ENCODE measurements around the gene CA5A.
A peak's percentile ranks its signal among the peaks of the same experiment; 100 is the strongest.

Gene CA5A

DNA sequence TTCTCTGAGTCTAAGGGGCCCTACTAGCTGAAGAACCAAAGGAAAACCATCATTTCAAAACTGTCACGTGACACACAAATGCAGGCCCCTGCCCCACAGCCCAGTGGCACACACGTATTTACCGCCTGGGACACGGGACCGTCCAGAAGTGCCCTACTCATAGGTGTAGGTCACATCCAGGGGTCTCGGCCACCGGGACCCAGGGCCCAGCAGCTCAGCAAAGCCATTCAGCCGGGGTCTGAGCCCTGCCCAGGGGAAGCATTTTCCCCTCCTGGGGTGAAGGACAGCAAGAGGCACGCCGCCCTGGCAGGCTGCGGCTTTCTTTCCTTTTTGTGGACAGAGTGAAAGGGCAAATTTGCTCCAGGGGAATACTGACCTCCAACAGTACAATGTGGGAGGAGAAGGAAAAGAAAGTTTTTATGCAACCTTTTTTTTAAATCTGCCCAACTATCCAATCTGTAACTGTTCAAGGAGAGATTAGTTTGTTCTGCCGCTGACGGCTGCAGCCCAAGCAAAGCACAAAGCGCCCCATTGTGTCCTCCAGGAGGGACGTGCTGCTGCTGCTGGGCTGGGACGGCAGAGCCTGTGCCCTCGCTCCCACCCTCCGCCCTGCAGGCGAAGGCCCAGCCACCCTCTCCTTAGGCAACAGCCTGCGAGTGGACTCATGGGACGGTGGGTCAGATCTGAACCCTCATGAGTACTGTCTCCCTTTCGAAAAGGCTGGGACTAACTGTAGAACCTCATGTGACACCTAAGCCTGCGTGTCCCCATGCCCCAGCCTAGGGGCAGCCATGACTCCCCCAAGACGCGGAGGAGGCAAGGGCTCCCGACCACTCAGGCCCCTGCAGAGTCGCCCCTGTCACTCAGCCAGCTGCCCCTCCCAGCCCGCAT is 88.3 kb downstream of the CA5A start:
- no peak for DNase-seq

DNA sequence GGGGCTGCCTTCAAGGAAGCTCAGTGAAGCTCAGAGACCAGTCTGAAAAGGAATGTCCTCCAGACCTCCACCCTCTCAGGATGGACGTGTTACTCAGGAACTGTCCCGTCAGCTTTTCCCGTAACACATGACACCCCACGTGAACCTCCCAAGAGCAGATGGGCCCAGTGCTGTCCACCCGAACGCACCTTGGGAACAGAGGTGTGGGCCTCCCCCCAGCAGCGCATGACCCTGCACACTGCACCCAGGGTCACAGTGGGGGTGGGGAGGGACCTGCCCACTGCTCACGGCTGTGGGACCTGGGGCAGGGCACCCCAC is 88.9 kb downstream of the CA5A start:
- DNase-seq: no peak

DNA sequence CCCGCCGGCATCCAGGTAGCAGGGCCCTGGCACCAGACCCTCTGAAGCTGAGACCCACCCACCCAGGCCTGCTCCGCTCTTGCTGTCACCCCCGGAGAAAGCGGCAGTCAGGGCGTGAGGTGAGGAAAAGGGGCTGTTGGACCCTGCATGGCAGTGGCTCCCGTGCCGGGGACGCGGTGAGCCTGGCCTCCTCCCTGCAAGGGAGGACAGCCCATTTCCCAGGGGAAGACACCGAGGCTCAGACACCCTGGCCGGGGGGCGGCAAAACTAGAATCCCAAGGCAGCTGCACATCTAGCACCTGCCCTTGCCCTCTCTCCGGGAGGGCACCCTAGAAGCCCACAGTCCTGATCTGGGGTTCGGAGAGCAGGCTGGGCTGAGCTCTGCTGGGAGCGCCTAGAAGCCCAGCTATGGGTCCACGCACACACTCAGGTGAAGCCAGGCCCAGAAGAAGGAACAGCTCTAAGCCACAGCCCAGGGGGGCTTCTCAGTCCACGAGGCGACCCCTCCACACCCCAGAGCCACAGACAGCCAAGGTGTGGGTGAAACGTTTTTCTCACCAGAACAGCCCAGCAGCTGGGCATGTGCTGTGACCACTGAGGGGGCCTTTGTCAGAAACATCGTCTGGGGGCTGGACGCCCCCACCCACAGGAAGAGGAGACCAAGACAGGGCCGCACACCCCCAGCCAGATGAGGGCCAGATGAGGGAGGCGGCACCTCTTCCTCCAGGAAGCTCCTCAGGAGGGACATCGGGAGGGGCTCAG is 89.4 kb downstream of the CA5A start:
- no peak for DNase-seq

DNA sequence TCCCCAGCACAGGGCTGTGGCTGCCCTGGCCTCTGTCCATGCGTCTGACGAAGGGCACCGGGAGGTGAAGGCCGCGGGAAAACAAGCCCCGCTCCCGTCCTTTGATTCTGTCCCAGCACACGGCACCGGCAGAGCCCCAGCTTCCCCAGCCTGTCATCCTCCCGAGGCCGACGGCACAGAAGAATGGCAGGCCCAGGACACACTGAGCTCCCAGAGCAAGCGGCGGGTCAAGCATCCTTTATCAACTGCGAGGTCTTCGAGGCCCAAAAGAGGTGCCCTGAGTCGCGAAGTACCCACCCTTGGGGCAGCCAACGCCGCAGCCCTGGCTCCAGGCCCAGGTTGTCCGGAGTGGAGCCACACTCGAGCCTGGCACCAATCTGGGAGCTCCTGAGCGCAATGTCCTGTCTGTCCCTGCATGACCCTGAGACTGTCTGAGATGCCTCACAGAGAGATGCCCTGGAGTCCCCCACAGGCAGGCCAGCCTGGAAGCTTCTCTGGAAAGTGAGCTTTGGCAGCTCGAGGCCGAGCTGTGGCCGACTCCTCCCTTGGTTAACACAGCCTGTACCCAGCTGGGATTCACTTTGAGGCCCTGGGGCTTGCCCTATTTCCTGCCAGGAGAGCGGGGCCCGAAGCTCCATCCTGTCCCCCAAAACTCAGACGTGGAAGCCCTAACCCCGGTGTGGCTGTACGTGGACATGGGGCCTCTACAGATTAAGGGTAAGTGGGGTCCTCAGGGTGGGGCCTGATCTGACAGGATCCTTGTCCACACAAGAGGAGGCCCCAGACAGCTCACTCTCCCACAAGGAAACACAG is 90.3 kb downstream of the CA5A start:
- DNase-seq: no peak

DNA sequence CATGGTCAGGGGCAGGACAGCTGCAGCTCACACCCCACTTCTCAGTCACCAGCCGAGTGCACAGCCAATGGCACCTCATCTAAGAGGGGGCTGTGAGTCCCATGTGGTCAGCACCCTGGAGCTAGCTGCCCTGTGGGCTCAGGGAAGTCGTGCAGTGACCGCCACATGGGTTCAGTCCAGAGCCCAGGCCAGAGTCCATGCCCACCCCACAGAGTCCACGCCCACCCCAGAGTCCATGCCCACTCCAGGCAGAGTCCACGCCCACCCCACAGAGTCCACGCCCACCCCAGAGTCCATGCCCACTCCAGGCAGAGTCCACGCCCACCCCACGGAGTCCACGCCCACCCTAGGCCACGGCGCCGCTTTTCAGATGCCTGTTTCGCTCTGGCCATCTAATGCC is 91.1 kb downstream of the CA5A start:
- DNase-seq: peak; percentile 46

DNA sequence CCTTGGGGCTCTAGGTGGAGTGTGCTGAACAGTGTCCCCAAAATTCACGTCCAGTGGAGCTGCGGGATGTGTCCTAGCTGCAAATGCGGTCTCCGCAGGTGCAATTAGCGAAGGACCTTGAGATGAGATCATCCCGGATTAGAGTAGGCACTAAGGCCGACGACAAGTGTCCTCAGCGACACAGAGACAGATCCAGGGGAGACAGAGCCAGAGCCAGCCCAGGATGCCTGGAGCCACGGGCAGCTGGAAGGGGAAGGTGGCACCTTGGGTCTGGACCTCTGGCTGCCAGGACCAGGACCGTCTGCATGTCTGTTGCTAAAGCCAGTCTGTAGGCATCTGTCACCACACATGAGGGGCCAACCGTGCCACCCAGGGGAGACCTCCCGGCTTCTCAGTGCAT is 91.5 kb downstream of the CA5A start:
- no peak for DNase-seq

DNA sequence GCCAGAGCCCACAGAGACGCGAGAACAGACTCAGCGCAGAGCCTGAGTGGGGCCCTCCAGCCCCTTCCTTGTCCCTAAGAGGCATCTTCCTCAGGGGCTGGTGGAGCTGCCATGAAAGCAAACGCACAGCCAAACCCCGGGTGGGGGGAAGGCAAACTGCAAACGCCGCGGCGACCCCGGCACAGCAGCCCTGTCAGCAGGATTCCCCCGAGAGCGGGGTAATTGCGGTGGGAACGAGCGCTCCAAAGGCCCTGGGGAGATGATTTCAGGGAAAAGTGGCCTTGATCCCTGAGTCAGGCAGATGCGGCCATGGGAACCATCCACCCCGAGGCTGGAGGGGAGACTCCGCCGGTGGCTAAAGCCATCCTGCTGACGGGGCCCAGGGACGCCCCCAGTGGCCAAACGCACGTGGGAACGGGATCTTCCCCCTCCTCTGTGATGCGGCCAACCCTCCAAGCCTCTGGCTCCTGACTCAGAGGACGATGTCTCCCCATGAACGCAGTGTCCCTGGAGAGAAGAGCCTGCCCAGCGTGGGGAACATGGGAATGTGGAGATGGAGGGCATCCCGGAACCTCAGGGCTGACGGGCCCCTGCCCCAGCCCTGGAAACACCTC is 92.1 kb downstream of the CA5A start:
- DNase-seq: peak; percentile 71

DNA sequence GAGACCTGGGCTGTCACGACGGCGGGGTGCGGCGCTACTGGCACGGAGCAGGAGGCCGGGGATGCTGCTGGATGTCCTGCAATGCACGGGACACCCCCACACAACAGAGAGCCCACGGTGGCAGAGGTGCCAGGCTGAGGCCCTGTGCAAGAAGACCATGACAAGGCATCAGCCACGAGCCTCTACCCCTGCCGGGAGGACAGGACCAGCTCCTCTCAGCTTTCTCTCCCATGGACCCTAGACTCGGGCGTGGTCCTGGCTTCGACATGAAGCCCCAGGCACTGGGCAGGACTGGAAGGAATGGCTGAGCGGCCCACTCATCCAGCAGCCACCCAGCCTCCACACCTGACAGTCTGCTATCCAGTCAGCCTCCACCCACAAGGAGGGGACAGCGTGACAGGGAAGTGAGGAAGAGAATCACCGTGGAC is 92.6 kb downstream of the CA5A start:
- DNase-seq: no peak

DNA sequence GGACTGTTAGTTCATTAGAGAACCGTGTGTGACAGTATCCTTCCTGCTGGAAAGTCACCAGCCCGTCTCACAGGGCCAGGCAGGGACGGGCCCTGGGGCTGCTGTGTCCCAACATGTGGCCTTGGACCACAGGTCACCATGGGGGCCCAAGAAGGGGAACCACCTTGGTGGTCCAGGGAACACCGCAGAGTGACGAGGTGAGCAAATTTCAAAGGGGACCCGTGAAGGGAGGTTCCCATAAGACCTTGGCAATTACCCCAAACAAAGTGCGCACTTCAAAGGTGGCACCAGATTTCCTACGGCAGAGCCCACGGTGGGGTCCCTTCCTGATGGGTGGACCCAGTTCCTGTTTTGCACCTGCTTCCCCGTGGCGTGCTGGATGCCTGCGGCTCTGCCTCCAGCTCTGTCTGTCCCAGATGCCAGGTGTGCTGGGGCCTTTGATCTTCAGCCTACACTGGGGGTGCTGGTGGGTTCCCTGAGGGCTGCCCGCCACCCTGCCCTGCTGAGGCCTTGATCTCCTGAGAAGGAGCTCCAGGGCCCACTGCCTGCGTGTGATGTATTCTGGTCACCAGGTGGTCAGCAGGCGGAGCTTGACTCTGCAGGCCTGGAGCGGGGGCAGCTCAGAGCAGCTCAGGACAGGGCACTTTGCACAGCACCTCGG is 94.0 kb downstream of the CA5A start:
- DNase-seq: no peak

DNA sequence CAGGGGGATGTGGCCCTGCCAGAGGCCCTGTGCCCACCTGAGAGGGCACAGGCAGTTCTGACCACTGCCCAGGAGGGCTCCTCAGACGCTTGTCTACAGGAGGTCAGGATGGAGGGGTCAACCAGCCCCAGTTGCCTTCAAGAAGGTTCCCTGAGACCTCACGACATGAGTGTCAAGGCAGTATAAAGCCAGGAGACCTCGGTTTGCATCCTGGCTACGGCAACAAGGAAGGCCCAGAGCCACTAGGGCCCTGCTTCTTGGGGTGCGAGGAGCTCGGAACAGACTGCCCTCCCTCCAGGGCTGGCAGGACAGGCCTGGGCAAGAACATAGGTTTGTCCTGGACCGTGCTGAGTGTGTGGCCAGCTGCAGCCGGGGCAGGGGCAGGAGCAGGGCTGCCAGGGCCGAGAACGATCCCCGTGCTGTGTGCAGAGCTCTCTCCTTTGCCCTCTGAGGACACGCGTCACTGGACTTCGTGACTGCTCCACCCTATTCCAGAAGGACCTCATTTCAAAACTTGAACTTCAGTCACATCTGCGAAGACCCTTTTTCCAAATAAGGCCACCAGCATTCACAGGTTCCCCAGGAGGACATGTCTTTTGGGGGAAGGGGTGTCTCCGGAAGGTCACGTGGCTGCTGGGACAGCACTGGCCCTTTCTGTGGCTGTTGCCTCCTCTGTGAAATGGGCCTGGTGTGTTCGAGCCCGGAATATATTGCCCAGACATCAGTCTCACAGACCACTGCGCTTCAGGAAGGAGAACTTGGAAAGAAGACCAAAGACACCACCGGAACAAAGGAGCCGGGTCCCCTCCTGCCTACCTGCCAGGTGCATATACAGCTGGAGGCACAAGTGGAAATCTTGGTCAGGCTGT is 94.8 kb downstream of the CA5A start:
- no peak for DNase-seq

DNA sequence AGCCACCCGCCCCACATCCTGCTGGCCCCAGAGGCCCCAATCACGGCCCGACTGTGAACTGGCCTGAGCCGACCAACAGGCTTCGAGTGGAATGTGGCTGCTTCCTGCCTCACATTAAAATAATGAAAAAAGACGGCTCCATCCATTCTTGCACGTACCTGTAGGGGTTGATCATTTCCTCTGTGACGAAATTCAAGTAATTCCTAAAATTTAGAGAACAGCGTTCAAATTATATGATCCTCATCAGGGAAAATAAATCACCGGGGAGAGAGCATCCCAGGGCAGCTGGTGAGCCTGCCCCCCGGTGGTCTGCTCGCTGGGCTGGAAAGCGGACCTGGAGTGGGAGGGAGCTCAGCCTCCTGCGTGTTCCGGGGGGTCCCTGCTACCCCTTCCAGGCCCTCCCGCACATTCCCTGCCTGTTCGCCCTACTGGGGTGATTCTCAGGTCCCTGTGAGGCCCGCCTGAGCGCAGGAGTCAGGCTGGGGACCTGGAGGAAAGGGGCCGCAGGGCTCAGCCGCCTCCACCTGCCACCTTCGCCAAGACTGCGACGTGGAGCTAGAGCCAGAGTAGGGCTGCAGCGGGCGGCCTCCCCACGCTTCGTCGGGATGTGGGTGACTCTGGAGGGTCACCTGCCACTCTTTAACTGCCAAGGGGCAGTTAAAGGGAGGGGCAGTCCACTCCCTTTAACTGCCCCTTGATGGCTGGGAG is 95.9 kb downstream of the CA5A start:
- peak; percentile 58 for DNase-seq

DNA sequence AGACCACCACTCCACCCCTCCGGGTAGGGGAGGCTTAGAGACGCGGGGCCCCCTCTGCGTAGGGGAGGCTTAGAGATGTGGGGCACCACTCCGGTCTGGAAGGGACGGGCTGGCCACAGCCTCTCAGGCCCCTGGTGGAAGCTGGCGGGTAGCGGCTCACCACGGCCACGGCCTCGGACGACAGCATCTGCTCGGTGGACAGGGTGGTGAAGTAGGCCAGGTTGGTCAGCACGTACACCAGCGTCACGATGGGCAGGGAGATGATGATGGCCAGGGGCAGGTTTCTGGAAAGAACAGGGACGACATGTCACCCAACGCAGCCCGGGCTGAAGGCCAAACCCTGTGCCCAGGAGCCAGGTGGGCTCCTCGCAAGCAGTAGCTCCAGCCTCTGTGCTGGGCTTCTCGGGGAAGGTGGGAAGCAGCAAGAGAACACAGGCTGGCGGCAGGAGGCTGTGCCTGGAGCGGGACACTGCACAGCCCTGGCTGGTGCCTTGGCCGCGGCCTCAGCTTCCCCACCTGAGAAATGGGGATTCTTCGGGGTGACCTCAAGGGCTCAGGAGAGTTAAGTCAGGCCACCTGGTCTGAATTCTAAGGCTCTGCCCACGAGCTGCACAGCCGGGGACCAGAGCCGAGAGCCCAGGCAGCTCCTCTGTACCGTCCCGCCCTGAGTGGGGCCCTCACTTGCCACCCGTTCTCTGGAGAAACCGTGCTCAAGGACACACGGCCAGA is 96.6 kb downstream of the CA5A start:
- no peak for DNase-seq

DNA sequence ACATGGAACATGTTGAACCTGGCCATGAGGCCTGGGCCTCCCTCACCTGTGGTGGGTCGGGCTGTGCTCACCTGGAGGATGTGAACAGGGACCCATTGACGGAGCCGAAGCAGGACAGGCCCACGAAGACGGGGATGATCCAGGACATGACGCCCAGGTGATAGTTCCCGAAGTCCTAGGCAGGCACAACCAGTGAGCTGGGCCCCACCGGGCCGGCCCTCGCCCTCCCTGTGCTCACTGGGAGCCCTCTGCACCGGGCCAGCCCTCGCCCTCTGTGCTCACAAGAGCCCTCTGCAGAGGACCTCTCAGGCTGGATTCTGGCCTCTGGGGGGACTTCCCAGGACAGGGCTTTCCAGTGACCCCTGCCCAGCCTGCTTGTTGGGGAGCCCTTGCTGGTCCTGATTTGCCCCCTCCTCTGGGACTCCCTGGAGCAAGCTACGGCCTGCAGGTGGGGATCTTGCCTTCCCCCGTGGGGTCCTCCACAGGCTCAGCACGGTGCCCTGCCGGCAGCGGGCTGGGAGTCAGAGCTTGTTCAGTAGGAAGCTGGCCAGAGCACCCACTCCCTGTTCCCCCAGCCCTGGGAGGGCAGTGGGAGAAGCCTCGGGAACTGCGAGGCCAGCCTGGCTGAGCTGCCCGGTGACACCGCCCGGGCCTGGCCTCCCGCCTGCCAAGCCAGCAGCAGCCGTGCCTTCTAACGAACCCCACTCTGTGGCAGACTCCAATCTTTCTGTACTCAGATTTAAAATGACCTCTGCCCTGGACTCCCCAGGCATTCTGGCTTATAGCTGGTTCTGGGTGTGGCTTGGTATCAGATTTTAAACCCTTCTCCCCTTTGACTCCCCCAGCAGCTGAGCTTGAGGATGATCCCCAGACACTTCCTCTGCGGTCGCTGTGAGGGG is 97.4 kb downstream of the CA5A start:
- DNase-seq: no peak
